Activated T-helper 17 cell treated with anti-CD3 and anti-CD28 coated beads, Interleukin-2, amount 50 U/mL, for 72 hours (primary cell): ENCODE results near the gene COL18A1. TPM values are rescaled to one million over a fixed set of nuclear protein-coding genes. Genes with fewer than 3 reads are reported as not detected.

Source experiments
- ATAC-seq: fragments of 150-1000 bp; cut with Tn5 transposase; replicated peaks from 2 replicates; pipeline ENCODE4 v1.10.0; 2021; ENCODE audit warnings: mild to moderate bottlenecking, moderate library complexity
- H3K27ac Mint-ChIP-seq: one replicate; pipeline ENCODE4 v1.8.0; 2022; ENCODE audit warnings: mixed read lengths
- H3K27me3 Mint-ChIP-seq: one replicate; pipeline ENCODE4 v1.8.0; 2022; ENCODE audit warnings: mixed read lengths
- H3K36me3 Mint-ChIP-seq: one replicate; pipeline ENCODE4 v1.8.0; 2022; ENCODE audit warnings: low read depth, mild to moderate bottlenecking, mixed read lengths
- H3K4me1 Mint-ChIP-seq: one replicate; pipeline ENCODE4 v1.8.0; 2022; ENCODE audit warnings: mixed read lengths
- H3K4me3 Mint-ChIP-seq: one replicate; pipeline ENCODE4 v1.8.0; 2022; ENCODE audit warnings: mild to moderate bottlenecking, mixed read lengths
- H3K9me3 Mint-ChIP-seq: one replicate; pipeline ENCODE4 v1.8.0; 2022; ENCODE audit warnings: mixed read lengths
- total RNA-seq, 2 donors: library from RNA; stranded (reverse); gene quantifications; one replicate each; pipeline ENCODE4 v1.2.3, GENCODE V29; 2022

COL18A1 gene
- total RNA-seq, 2 donors from 2014 or later, result 3.2 to 3.9 TPM

GRCh38 chr21:45374826-45375455 lies 30.0 kb upstream of the COL18A1 start:
- Mint-ChIP-seq H3K27ac (no peak overlapping the region), H3K9me3 (peaks cover 5% of the 10 kb centered on the region), H3K4me1 (no peaks in the 10 kb centered on the region)

GRCh38 chr21:45376459-45377324 lies 28.3 kb upstream of the COL18A1 start:
- Mint-ChIP-seq H3K4me1 (peaks cover 4% of the 10 kb centered on the region), H3K27me3 (peaks cover 19% of the 10 kb centered on the region), H3K9me3 (peaks cover 5% of the 10 kb centered on the region), H3K4me3 (no peak overlapping the region), H3K36me3 (no peaks in the 10 kb centered on the region), H3K27ac (no peak overlapping the region)
- no peak for ATAC-seq

More at GRCh38 chr21:45374826-45375455, 30.0 kb upstream of the COL18A1 start:
- no peak for ATAC-seq
- Mint-ChIP-seq H3K27me3 (peaks cover 13% of the 10 kb centered on the region), H3K36me3 (no peaks in the 10 kb centered on the region), H3K4me3 (no peak overlapping the region)

DNA sequence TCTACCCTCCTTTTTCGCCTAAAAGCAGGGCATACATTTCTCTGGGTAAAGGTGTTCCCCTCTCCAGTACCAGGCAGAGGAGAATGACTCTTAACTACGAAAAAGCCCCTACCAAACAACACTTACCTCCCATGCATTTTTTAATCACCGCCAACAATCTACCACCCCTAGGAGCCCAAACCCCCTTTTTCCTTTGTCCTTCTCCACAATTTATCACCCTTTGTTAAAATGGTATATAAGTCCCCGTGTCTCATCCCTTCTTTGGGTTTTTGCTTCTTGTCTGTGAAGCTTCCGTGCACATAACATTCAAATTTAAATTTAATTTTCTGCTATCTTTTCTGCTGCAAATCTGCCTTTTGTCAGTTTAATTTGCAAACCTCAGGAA lies 27.6 kb upstream of the COL18A1 start:
- Mint-ChIP-seq H3K36me3 (no peaks in the 10 kb centered on the region), H3K4me1 (peaks cover 4% of the 10 kb centered on the region), H3K4me3 (no peak overlapping the region), H3K27me3 (peaks cover 17% of the 10 kb centered on the region), H3K9me3 (peaks cover 5% of the 10 kb centered on the region), H3K27ac (no peak overlapping the region)
- no peak for ATAC-seq

GRCh38 chr21:45377866-45378257 lies 27.1 kb upstream of the COL18A1 start:
- H3K4me1 Mint-ChIP-seq, result peaks cover 4% of the 10 kb centered on the region
- no peak for ATAC-seq
- no peaks in the 10 kb centered on the region for H3K36me3 Mint-ChIP-seq
- H3K4me3 Mint-ChIP-seq, result no peak overlapping the region
- no peak overlapping the region for H3K27ac Mint-ChIP-seq
- H3K9me3 Mint-ChIP-seq, result peaks cover 5% of the 10 kb centered on the region
- H3K27me3 Mint-ChIP-seq, result peaks cover 22% of the 10 kb centered on the region

- Mint-ChIP-seq H3K36me3 (no peaks in the 10 kb centered on the region), H3K27ac (no peak overlapping the region), H3K9me3 (peaks cover 5% of the 10 kb centered on the region), H3K4me3 (no peak overlapping the region), H3K27me3 (peaks cover 23% of the 10 kb centered on the region), H3K4me1 (peaks cover 4% of the 10 kb centered on the region)
- ATAC-seq, result no peak
These were observed 26.6 kb upstream of the COL18A1 start for GRCh38 chr21:45378258-45378966.

DNA sequence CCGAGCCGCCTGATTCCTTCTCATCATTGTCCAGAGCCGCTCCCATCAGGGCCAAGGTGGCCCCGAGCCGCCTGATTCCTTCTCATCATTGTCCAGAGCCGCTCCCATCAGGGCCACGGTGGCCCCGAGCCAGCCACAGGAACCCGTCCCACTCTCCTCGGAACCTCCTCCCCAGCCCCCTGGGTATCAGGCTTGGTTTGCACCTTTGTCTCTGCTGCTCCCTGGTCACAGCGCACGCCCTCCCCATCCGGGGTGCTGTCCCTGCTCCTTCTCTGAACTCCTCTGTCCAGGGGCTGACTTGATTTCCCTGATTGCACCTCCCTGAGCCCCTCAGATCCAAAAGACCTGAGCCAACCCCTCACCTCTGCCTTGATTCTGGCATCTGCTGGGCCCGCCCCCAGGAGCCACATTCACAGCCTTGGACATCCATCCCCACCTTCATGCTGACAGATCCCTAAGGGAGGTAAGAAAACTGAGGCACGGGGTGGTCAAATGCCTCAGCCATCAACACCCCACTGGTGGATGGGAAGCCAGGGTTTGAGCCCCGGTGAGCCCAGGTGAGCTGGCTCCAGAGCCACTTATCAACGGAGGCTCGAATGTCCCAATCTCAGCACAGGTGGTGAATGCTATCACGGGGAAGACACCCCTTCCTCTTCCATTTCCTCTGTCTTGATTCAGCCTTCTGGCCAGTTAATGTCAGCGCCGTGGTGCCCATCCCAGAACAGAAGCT lies 25.6 kb upstream of the COL18A1 start:
- H3K4me3 Mint-ChIP-seq, result no peak overlapping the region
- peaks cover 23% of the 10 kb centered on the region for H3K27me3 Mint-ChIP-seq
- ATAC-seq, result no peak
- peaks cover 5% of the 10 kb centered on the region for H3K9me3 Mint-ChIP-seq
- no peak overlapping the region for H3K27ac Mint-ChIP-seq
- H3K36me3 Mint-ChIP-seq, result no peaks in the 10 kb centered on the region
- peaks cover 4% of the 10 kb centered on the region for H3K4me1 Mint-ChIP-seq

DNA sequence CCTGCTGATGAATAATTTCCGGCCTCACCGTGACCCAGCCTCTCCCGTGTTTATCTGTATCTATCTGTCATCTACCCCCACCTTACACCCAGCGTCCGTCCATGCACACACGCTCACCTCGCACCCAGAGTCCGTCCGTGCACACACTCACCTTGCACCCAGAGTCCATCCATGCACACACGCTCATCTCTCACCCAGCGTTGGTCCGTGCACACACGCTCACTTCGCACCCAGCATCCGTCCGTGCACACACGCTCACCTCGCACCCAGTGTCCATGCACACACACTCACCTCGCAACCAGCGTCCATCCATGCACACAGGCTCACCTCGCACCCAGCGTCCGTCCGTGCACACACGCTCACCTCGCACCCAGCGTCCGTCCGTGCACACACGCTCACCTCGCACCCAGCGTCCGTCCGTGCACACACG lies 25.0 kb upstream of the COL18A1 start:
- peaks cover 5% of the 10 kb centered on the region for H3K9me3 Mint-ChIP-seq
- no peaks in the 10 kb centered on the region for H3K36me3 Mint-ChIP-seq
- H3K4me3 Mint-ChIP-seq, result no peak overlapping the region
- H3K27me3 Mint-ChIP-seq, result peaks cover 21% of the 10 kb centered on the region
- no peak for ATAC-seq
- H3K27ac Mint-ChIP-seq, result no peak overlapping the region
- peaks cover 4% of the 10 kb centered on the region for H3K4me1 Mint-ChIP-seq

GRCh38 chr21:45380566-45380965 lies 24.4 kb upstream of the COL18A1 start:
- no peak overlapping the region for H3K4me3 Mint-ChIP-seq
- H3K4me1 Mint-ChIP-seq, result peaks cover 4% of the 10 kb centered on the region
- no peak for ATAC-seq
- no peak overlapping the region for H3K27ac Mint-ChIP-seq
- peaks cover 5% of the 10 kb centered on the region for H3K9me3 Mint-ChIP-seq
- H3K27me3 Mint-ChIP-seq, result peaks cover 23% of the 10 kb centered on the region
- no peaks in the 10 kb centered on the region for H3K36me3 Mint-ChIP-seq

- Mint-ChIP-seq H3K36me3 (no peaks in the 10 kb centered on the region), H3K4me1 (peaks cover 4% of the 10 kb centered on the region), H3K27ac (no peak overlapping the region), H3K9me3 (peaks cover 5% of the 10 kb centered on the region), H3K4me3 (no peak overlapping the region), H3K27me3 (peaks cover 23% of the 10 kb centered on the region)
- ATAC-seq, result no peak
These were observed 23.8 kb upstream of the COL18A1 start for GRCh38 chr21:45381036-45381787.

DNA sequence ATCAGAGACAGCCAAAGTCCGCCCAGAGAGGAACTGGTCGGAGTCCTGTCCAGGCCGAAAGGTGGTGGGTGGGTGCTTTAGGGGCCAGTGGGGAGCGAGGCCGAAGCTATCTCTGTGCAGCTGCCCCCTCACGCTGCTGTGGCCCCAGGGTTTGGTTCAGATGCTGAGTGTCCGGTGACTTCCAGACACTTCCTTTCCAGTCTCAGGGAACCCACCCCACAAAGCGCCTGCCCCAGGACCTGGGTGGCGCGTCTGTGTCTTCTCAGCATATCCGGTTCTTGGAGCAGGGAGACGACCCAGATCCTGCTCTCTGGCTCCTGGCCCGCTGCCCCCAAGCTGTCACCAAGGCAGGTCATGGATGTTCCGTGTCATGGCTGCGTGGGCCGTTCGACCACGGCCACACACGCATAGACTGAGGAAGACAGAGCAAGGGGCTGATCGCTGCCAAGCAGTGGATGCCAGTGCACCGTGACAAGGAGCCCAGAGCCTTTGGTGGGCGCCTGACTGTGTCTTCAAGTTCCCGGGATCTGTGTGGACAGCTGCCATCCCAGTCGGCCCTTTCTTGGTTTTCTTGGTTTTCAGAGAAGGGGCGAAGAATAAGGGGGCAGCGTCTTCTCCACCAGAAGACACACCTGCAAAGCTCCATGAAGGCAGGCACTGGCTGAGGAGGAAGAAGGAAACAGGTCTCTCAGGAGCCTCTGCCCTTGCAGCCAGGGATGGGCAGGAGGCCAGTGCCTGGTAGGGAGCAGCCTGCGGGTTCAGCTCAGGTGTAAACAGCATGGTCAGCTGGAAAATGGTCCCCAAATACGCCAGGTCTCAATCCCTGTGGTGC lies 22.9 kb upstream of the COL18A1 start:
- peaks cover 4% of the 10 kb centered on the region for H3K4me1 Mint-ChIP-seq
- no peak for ATAC-seq
- no peaks in the 10 kb centered on the region for H3K36me3 Mint-ChIP-seq
- H3K27me3 Mint-ChIP-seq, result peaks cover 21% of the 10 kb centered on the region
- no peak overlapping the region for H3K4me3 Mint-ChIP-seq
- H3K27ac Mint-ChIP-seq, result no peak overlapping the region
- H3K9me3 Mint-ChIP-seq, result peaks cover 4% of the 10 kb centered on the region

GRCh38 chr21:45382697-45382997 lies 22.3 kb upstream of the COL18A1 start:
- peaks cover 4% of the 10 kb centered on the region for H3K4me1 Mint-ChIP-seq
- no peak for ATAC-seq
- H3K27me3 Mint-ChIP-seq, result peaks cover 16% of the 10 kb centered on the region
- no peak overlapping the region for H3K27ac Mint-ChIP-seq
- no peak overlapping the region for H3K4me3 Mint-ChIP-seq
- H3K9me3 Mint-ChIP-seq, result no peaks in the 10 kb centered on the region
- no peaks in the 10 kb centered on the region for H3K36me3 Mint-ChIP-seq

GRCh38 chr21:45383111-45383614 lies 21.8 kb upstream of the COL18A1 start:
- no peaks in the 10 kb centered on the region for H3K9me3 Mint-ChIP-seq
- peaks cover 16% of the 10 kb centered on the region for H3K27me3 Mint-ChIP-seq
- H3K4me1 Mint-ChIP-seq, result peaks cover 4% of the 10 kb centered on the region
- H3K27ac Mint-ChIP-seq, result no peak overlapping the region
- ATAC-seq, result no peak
- no peak overlapping the region for H3K4me3 Mint-ChIP-seq
- no peaks in the 10 kb centered on the region for H3K36me3 Mint-ChIP-seq

DNA sequence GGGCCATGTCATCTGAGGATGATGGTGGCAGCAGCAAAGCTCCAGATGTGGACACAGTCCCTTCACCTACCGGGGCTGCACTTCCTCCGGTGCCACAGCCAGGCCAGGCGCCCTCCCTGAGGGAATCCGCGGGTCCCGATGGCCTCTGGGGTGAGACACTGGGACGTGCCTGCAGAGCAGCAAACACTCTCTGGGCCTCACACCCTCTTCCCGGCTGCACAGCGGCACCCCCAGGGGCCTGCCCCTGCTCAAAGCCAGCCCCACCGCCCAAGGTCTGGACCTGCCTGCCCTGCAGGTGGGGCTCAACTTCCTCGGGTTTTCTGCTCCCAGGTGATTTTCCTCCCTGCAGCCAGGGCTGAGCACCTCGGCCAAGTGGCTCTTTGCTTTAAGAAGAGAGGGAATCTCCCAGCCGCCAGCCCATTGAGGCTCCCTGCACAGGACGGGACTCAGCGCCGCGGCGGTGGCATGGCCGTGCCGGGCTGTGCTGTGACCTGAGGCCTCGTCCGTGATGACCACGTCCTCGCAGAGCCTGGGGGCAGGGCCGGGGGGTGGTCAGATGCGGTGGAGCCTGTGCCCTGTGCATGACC lies 21.3 kb upstream of the COL18A1 start:
- no peaks in the 10 kb centered on the region for H3K36me3 Mint-ChIP-seq
- H3K27me3 Mint-ChIP-seq, result peaks cover 16% of the 10 kb centered on the region
- no peak for ATAC-seq
- H3K27ac Mint-ChIP-seq, result no peak overlapping the region
- H3K4me3 Mint-ChIP-seq, result no peak overlapping the region
- peaks cover 4% of the 10 kb centered on the region for H3K4me1 Mint-ChIP-seq
- H3K9me3 Mint-ChIP-seq, result no peaks in the 10 kb centered on the region
